GM12878 (cell line): ENCODE measurements around the gene POMP.

Experiments used
- CTCF ChIP-seq, 3 experiments: IDR thresholded peaks in 2 of 3; conservative IDR thresholded peaks in 1 of 3; 2 replicates each; pipeline ENCODE4 v1.5.1; 2011; ENCODE audit warnings: low read depth in 3 of 3, low read length in 3 of 3, mild to moderate bottlenecking in 3 of 3, control low read depth in 2 of 3, moderate library complexity in 2 of 3, inconsistent platforms in 1 of 3, mixed read lengths in 1 of 3; ENCODE audit not compliant: control insufficient read depth in 2 of 3, insufficient read depth in 1 of 3; ENCODE audit errors: extremely low read depth in 1 of 3
- ETV6 ChIP-seq, 2 experiments: fragments of 450-650 bp in 1 of 2; IDR thresholded peaks in 1 of 2; conservative IDR thresholded peaks in 1 of 2; 2 replicates each; pipeline ENCODE4 v1.6.1; 2014; ENCODE audit warnings: antibody characterized with exemption in 1 of 2, borderline replicate concordance in 1 of 2, low read depth in 1 of 2, mild to moderate bottlenecking in 1 of 2, moderate library complexity in 1 of 2
- EZH2 ChIP-seq: IDR thresholded peaks from 2 replicates; pipeline ENCODE4 v1.6.1; 2012; ENCODE audit warnings: low read depth, mild to moderate bottlenecking, control low read depth, inconsistent platforms, low read length, borderline replicate concordance; ENCODE audit not compliant: control insufficient read depth
- MLLT1 ChIP-seq: fragments of 450-650 bp; IDR thresholded peaks from 2 replicates; pipeline ENCODE4 v1.6.1; 2016; ENCODE audit warnings: mild to moderate bottlenecking
- MYC ChIP-seq: IDR thresholded peaks from 2 replicates; pipeline ENCODE4 v1.6.1; 2011; ENCODE audit warnings: mild to moderate bottlenecking, low read length, moderate library complexity, inconsistent platforms; ENCODE audit not compliant: insufficient read depth, insufficient replicate concordance, insufficient read length, severe bottlenecking
- POLR2A ChIP-seq: IDR thresholded peaks from 2 replicates; pipeline ENCODE4 v1.6.1; 2011; ENCODE audit warnings: low read depth, mild to moderate bottlenecking, low read length

GRCh38 chr13:28653111-28653510, 5.8 kb upstream of the POMP start:
- no peak for TF ChIP-seq ETV6 (conservative IDR thresholded peaks at IDR 0.05 in 1 of 2, IDR thresholded peaks at IDR 0.05 in 1 of 2; ENCODE audit: borderline replicate concordance in 1 of 2, low read depth in 1 of 2)
- no peak for TF ChIP-seq CTCF (IDR thresholded peaks at IDR 0.05 in 2 of 3, conservative IDR thresholded peaks at IDR 0.05 in 1 of 3; ENCODE audit: control insufficient read depth in 2 of 3, extremely low read depth in 1 of 3, insufficient read depth in 1 of 3, low read depth in 3 of 3, low read length in 3 of 3)
- no peak for TF ChIP-seq MLLT1
- no peak for TF ChIP-seq POLR2A
- TF ChIP-seq EZH2 = no peak
- TF ChIP-seq MYC = no peak
